Kidney epithelial cell (primary cell): ENCODE measurements around the gene CABCOCO1. TPM values are rescaled to one million over a fixed set of nuclear protein-coding genes. Genes with fewer than 3 reads are reported as not detected.

Source experiments
- DNase-seq: peaks from one replicate; pipeline ENCODE4 v3.0.0-alpha.2; 2010; ENCODE audit warnings: low read depth
- H3K27me3 ChIP-seq: 2 replicates; pipeline ENCODE4 v1.6.0; 2011; ENCODE audit warnings: low read length; ENCODE audit not compliant: control insufficient read depth, insufficient read depth
- H3K36me3 ChIP-seq: 2 replicates; pipeline ENCODE4 v1.5.1; 2011; ENCODE audit warnings: low read length; ENCODE audit not compliant: control insufficient read depth, insufficient read depth
- H3K4me3 ChIP-seq: 2 replicates; pipeline ENCODE4 v1.5.1; 2011; ENCODE audit warnings: low read depth, mild to moderate bottlenecking, control low read depth, low read length
- total RNA-seq: library from RNA; depleted of rRNA; stranded (reverse); fragments of >200 nt; gene quantifications from 2 replicates; pipeline ENCODE4 v1.2.3, GENCODE V29; 2015
- TF ChIP-seq, protein P1 (sequence below): IDR thresholded peaks from 2 replicates; pipeline ENCODE4 v1.5.1; 2011; ENCODE audit warnings: mild to moderate bottlenecking, moderate library complexity, low read length, control low read depth, inconsistent platforms; ENCODE audit not compliant: insufficient read depth, poor library complexity, severe bottlenecking

Gene CABCOCO1
- total RNA-seq, 1 donor from 2014 or later: 0.33 TPM

DNA sequence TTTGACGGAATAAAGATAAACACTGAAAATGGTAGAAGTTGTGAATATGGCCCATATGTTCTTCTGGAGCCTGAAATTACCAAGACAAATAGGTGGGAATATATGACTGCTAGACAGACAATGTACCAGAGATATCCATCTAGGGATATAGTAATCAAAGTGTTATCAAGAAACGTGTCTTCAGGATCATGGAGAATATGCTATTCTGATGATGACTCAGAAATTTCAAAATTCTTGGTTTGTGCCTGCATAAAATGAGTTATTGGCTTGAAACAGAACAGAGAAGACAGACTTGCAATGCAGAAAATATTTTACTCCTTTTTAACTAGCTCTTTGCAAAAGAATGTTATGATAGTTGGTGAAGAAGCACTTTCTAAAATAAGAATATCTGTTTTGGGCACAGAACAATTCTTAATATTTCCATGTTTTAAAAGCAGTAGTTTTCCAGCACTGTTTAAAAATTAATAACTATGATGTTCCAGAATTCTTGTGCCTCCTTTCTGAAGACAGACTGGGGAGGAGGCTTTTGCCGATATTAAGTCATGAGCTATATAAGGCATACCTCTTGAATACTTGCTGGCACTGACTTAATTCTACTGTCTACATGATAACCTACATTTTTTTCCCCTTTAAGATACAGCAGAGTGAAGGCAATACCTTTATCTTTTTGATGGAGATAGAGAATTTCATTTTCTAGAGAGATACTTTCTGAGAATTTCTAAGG is 34.4 kb upstream of the CABCOCO1 start:
- no peak overlapping the region for H3K4me3 ChIP-seq
- no peak for DNase-seq
- no peaks in the 10 kb centered on the region for H3K36me3 ChIP-seq
- TF ChIP-seq, protein P1, sequence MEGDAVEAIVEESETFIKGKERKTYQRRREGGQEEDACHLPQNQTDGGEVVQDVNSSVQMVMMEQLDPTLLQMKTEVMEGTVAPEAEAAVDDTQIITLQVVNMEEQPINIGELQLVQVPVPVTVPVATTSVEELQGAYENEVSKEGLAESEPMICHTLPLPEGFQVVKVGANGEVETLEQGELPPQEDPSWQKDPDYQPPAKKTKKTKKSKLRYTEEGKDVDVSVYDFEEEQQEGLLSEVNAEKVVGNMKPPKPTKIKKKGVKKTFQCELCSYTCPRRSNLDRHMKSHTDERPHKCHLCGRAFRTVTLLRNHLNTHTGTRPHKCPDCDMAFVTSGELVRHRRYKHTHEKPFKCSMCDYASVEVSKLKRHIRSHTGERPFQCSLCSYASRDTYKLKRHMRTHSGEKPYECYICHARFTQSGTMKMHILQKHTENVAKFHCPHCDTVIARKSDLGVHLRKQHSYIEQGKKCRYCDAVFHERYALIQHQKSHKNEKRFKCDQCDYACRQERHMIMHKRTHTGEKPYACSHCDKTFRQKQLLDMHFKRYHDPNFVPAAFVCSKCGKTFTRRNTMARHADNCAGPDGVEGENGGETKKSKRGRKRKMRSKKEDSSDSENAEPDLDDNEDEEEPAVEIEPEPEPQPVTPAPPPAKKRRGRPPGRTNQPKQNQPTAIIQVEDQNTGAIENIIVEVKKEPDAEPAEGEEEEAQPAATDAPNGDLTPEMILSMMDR: no peak
- H3K27me3 ChIP-seq: no peaks in the 10 kb centered on the region

DNA sequence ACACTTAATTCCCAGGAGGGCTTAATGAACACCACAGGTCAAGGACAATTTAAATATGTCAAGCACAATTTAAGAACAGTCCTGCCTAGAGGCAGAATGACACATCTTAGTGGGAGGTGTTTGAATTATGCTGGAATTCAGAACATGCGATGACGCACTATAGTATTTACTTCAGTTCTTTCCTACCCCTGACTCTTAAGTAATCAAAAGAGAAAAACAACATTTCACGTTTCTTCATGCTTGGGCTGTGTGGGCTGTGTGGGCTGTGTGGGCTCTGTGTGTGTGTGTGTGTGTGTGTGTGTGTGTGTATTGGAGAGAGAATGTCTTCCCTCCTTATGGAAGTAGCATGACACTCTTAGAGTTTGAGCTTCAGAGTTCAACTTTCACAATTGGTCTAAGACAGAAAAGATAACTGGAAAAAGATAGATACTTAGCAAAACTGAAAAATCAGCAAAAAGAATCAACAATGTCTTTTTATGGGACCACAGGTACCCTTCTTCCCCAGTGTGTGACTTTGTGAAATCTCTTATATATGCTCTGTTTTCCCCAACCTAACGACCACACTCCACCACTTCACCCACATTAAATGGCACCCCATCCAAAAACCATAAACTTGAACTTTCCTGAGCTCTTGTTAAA is 33.7 kb upstream of the CABCOCO1 start:
- H3K27me3 ChIP-seq: no peaks in the 10 kb centered on the region
- peak; percentile 92 for DNase-seq
- TF ChIP-seq, protein P1: no peak
- no peak overlapping the region for H3K4me3 ChIP-seq
- no peaks in the 10 kb centered on the region for H3K36me3 ChIP-seq

DNA sequence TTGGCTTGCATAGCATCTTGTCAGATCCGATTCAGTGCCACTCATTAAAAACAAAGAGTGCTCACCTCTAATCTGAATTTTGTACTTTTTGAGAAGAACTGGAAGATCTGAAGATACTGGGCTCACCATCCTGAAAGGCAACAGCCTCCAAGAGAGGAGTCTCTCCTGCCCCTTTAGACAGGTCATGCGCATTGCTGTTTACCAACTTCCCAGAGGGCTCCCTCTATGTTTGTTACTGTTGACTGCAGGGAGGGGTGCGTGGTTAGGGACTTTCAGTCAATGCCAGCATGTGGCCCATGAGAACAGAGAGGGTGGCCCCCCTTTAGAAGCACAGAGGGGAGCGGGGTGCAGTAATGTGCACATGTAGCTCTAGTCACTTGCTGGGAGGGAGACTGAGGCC is 33.2 kb upstream of the CABCOCO1 start:
- H3K4me3 ChIP-seq: no peak overlapping the region
- no peak for DNase-seq
- H3K36me3 ChIP-seq: no peaks in the 10 kb centered on the region
- TF ChIP-seq, protein P1: no peak
- no peaks in the 10 kb centered on the region for H3K27me3 ChIP-seq

DNA sequence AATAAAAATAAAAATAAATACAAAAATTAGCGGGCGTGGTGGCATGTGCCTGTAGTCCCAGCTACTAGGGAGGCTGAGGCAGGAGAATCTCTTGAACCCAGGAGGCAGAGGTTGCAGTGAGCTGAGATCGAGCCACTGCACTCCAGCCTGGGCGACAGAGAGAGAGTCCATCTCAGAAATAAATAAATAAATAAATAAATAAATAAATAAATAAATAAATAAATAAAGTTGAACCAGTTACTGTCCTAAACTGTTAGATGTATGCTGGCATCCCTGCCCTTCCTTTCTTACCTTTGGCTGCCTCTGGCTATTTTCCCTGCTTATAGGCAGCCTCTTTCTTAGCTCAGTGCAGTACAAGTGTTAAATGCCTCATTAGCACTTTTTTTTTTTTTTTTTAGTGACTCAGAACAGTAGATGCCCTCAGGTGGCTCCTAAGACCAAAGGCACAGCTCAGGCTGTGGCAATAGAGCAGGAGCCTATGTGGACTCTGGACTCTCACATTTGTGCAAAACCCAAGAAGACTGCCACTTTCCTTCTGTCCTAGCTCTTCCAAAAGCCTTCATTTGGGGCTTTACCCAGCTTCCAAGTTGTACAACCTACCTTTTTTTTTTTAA is 30.6 kb upstream of the CABCOCO1 start:
- DNase-seq: no peak
- Histone ChIP-seq H3K27me3 (no peaks in the 10 kb centered on the region), H3K4me3 (no peak overlapping the region), H3K36me3 (no peaks in the 10 kb centered on the region)
- TF ChIP-seq, protein P1: no peak

DNA sequence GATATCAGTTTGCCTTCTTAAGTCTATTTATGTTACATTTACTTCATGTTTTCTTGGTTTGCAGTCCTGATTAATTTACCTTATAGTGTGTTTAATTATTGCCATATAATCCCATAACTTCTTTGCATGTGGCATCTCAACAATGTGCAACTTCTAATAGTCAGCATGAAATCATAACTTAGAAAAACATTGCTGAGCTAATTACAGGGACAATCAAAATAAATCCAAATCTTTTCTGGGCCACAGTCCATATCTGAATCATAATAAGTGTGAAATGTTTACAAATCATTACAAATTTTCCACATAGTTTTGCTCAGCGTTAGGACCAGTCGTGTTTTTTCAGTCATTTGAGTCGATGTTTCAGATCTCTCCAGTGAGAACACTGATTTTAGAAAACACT is 29.1 kb upstream of the CABCOCO1 start:
- DNase-seq: no peak
- no peaks in the 10 kb centered on the region for H3K36me3 ChIP-seq
- no peaks in the 10 kb centered on the region for H3K27me3 ChIP-seq
- no peak overlapping the region for H3K4me3 ChIP-seq
- TF ChIP-seq, protein P1: no peak
